Activated naive CD8-positive, alpha-beta T cell treated with anti-CD3 and anti-CD28 coated beads for 36 hours (primary cell): ENCODE data around the gene ANKRD34C. TPM values are rescaled to one million over a fixed set of nuclear protein-coding genes. Genes with fewer than 3 reads are reported as not detected.

Experiments used
- DNase-seq: peaks from one replicate; pipeline ENCODE4 v3.0.0; 2021
- H3K27ac Mint-ChIP-seq: one replicate; pipeline ENCODE4 v1.8.0; 2022; ENCODE audit warnings: mild to moderate bottlenecking, moderate library complexity, mixed read lengths
- H3K27me3 Mint-ChIP-seq: one replicate; pipeline ENCODE4 v1.8.0; 2022; ENCODE audit warnings: mild to moderate bottlenecking, mixed read lengths
- H3K36me3 Mint-ChIP-seq: one replicate; pipeline ENCODE4 v1.8.0; 2021; ENCODE audit warnings: mild to moderate bottlenecking, mixed read lengths
- H3K4me1 Mint-ChIP-seq: one replicate; pipeline ENCODE4 v1.8.0; 2021; ENCODE audit warnings: mixed read lengths
- H3K4me3 Mint-ChIP-seq: one replicate; pipeline ENCODE4 v1.8.0; 2022; ENCODE audit warnings: mild to moderate bottlenecking, moderate library complexity, mixed read lengths
- H3K9me3 Mint-ChIP-seq: one replicate; pipeline ENCODE4 v1.8.0; 2022; ENCODE audit warnings: mixed read lengths
- total RNA-seq, 2 experiments: library from RNA; stranded (reverse); gene quantifications; one replicate each; pipeline ENCODE4 v1.2.3, GENCODE V29; 2021

ANKRD34C gene
- total RNA-seq, 2 experiments from 2014 or later: not detected

GRCh38 chr15:79322945-79323344 lies 40.4 kb downstream of the ANKRD34C start:
- no peak overlapping the region for H3K4me3 Mint-ChIP-seq
- H3K4me1 Mint-ChIP-seq: peaks cover 10% of the 10 kb centered on the region
- H3K36me3 Mint-ChIP-seq: peaks cover 62% of the 10 kb centered on the region
- H3K27me3 Mint-ChIP-seq: no peaks in the 10 kb centered on the region
- H3K9me3 Mint-ChIP-seq: no peaks in the 10 kb centered on the region
- no peak for DNase-seq
- no peak overlapping the region for H3K27ac Mint-ChIP-seq

- Mint-ChIP-seq H3K4me3 (no peak overlapping the region), H3K36me3 (peaks cover 43% of the 10 kb centered on the region), H3K4me1 (no peaks in the 10 kb centered on the region), H3K27ac (no peak overlapping the region), H3K27me3 (no peaks in the 10 kb centered on the region), H3K9me3 (peaks cover 1% of the 10 kb centered on the region)
- DNase-seq: no peak
These were observed 46.7 kb downstream of the ANKRD34C start for GRCh38 chr15:79329171-79329611.

Other genes starting within 250 kb of the ANKRD34C start
- not detected for gene RASGRF1, start 191.9 kb upstream of the ANKRD34C start, total RNA-seq
- 10 to 100 TPM; 43.7 to 47.4 TPM for gene TMED3, start 28.4 kb downstream of the ANKRD34C start, total RNA-seq
- gene MINAR1, start 149.6 kb downstream of the ANKRD34C start, total RNA-seq: under 1 TPM; 0.33 to 0.46 TPM